K562 (cell line): ENCODE data around the gene PLEKHH2. TPM values are rescaled to one million over a fixed set of nuclear protein-coding genes. Genes with fewer than 3 reads are reported as not detected.

Experiments used
- ATAC-seq: fragments of 200-7000 bp; cut with Tn5 transposase; 3 replicates; pipeline ENCODE4 v1.9.1; 2020; ENCODE audit warnings: moderate library complexity
- BruUV-seq: library from RNA; stranded (reverse); fragments of 400-500 nt; replicated peaks from 2 replicates; lab custom pipeline; 2021; lab: Mats Ljungman, UMichigan
- CTCF ChIA-PET: fragments of 300-600 bp; formaldehyde crosslinking; extraction: SDS; loops from one replicate; lab custom pipeline; 2021; ENCODE audit warnings: low intra/inter-chr PET ratio; lab: Yijun Ruan, JAX
- POLR2A ChIA-PET: fragments of 300-600, 350-650 bp; sonication (Branson Sonifier 250); formaldehyde crosslinking; extraction: SDS; loops from one replicate; lab custom pipeline; 2021; ENCODE audit warnings: antibody characterized with exemption, inconsistent platforms; lab: Yijun Ruan, JAX
- DNase-seq, 4 experiments: peaks; one replicate each; pipeline versions ENCODE4 v3.0.0 to v3.0.0-alpha.2; 2011 to 2018; ENCODE audit warnings: low spot score in 3 of 4, mixed read lengths in 3 of 4; ENCODE audit errors: extremely low read depth in 1 of 4
- FAIRE-seq: peaks from 2 replicates; lab custom pipeline; 2011; peaks lifted over from hg19 to GRCh38; lab: Jason Lieb, UNC
- H2AFZ ChIP-seq: 2 replicates; pipeline ENCODE4 v1.6.0; 2011; ENCODE audit warnings: low read depth, low read length, control low read depth, inconsistent platforms
- H3K27ac ChIP-seq: fragments of 200-600 bp; 3 replicates; pipeline ENCODE4 v1.8.0; 2011; ENCODE audit warnings: low read depth, mild to moderate bottlenecking, control low read depth, inconsistent platforms, low read length, moderate library complexity, mixed read lengths; ENCODE audit errors: extremely low read depth
- H3K27me3 ChIP-seq, 2 experiments: fragments of 300-600 bp in 1 of 2; 2 replicates in 1 of 2; 3 replicates in 1 of 2; pipeline versions ENCODE4 v1.6.0 to v1.8.0; 2011; ENCODE audit warnings: inconsistent platforms in 2 of 2, low read length in 2 of 2, mild to moderate bottlenecking in 1 of 2, mixed read lengths in 1 of 2, moderate library complexity in 1 of 2; ENCODE audit not compliant: control insufficient read depth in 2 of 2, insufficient read depth in 2 of 2
- H3K36me3 ChIP-seq: fragments of 300-600 bp; 3 replicates; pipeline ENCODE4 v1.8.0; 2011; ENCODE audit warnings: mild to moderate bottlenecking, low read length, inconsistent platforms; ENCODE audit not compliant: control insufficient read depth, insufficient read depth
- H3K4me1 ChIP-seq, 2 experiments: fragments of 200-600 bp in 1 of 2; replicated peaks in 1 of 2; 2 replicates in 1 of 2; 3 replicates in 1 of 2; pipeline versions ENCODE4 v1.5.1 to v1.8.0; 2011; ENCODE audit warnings: inconsistent platforms in 2 of 2, low read length in 2 of 2, mild to moderate bottlenecking in 1 of 2, mixed read lengths in 1 of 2, moderate library complexity in 1 of 2; ENCODE audit not compliant: control insufficient read depth in 2 of 2, insufficient read depth in 2 of 2
- H3K4me2 ChIP-seq: 2 replicates; pipeline ENCODE4 v1.6.1; 2011; ENCODE audit warnings: low read length, control low read depth, inconsistent platforms, mixed read lengths; ENCODE audit not compliant: insufficient read depth
- H3K4me3 ChIP-seq: fragments of 200-600 bp; sonication (generic), shearing (Covaris generic); 2 replicates; pipeline ENCODE4 v1.5.1; 2016; ENCODE audit warnings: control low read depth, inconsistent platforms
- H3K79me2 ChIP-seq: fragments of 200-600 bp; 3 replicates; pipeline ENCODE4 v1.8.0; 2011; ENCODE audit warnings: low read length, inconsistent platforms; ENCODE audit not compliant: control insufficient read depth, insufficient read depth
- H3K9ac ChIP-seq, 2 experiments: 2 replicates each; pipeline versions ENCODE4 v1.6.0 to v1.6.1; 2011; ENCODE audit warnings: low read depth in 2 of 2, low read length in 2 of 2, control low read depth in 1 of 2, inconsistent platforms in 1 of 2, mild to moderate bottlenecking in 1 of 2, mixed read lengths in 1 of 2; ENCODE audit not compliant: insufficient read depth in 1 of 2
- H3K9me1 ChIP-seq: one replicate; pipeline ENCODE4 v1.6.0; 2011; ENCODE audit warnings: inconsistent platforms, mild to moderate bottlenecking, low read length, moderate library complexity; ENCODE audit not compliant: control insufficient read depth, insufficient read depth
- H3K9me3 ChIP-seq: replicated peaks from 2 replicates; pipeline ENCODE4 v1.5.1; 2011; ENCODE audit warnings: low read depth, low read length, inconsistent platforms; ENCODE audit not compliant: control insufficient read depth, insufficient read depth
- H4K20me1 ChIP-seq: replicated peaks from 2 replicates; pipeline ENCODE4 v1.6.1; 2011; ENCODE audit warnings: low read length, inconsistent platforms, mixed read lengths; ENCODE audit not compliant: control insufficient read depth, insufficient read depth
- FOXA3 ChIP-seq, 2 experiments: fragments of 450-650 bp in 1 of 2; sonication (generic) in 1 of 2; formaldehyde crosslinking; IDR thresholded peaks in 1 of 2; conservative IDR thresholded peaks in 1 of 2; 2 replicates each; pipeline versions ENCODE4 v1.4.0 to v1.8.0; 2020 to 2022; ENCODE audit warnings: mild to moderate bottlenecking in 2 of 2, missing genetic modification reagents in 1 of 2
- FOXJ3 ChIP-seq: sonication (generic); formaldehyde crosslinking; IDR thresholded peaks from 2 replicates; pipeline ENCODE4 v1.4.0; 2020; ENCODE audit warnings: mild to moderate bottlenecking, missing genetic modification reagents
- HMG20B ChIP-seq: fragments of 250-450 bp; sonication (Bioruptor Pico); IDR thresholded peaks from 2 replicates; pipeline ENCODE4 v1.5.0; 2021; ENCODE audit warnings: mild to moderate bottlenecking
- PHB2 ChIP-seq: fragments of 450-650 bp; IDR thresholded peaks from 2 replicates; pipeline ENCODE4 v1.6.1; 2017; ENCODE audit warnings: low read depth
- SETDB1 ChIP-seq: IDR thresholded peaks from one replicate; pipeline ENCODE4 v1.6.1; 2012; ENCODE audit warnings: low read length, control low read depth, inconsistent platforms
- SMAD3 ChIP-seq: fragments of 450-650 bp; formaldehyde crosslinking; conservative IDR thresholded peaks from 2 replicates; pipeline ENCODE4 v1.4.0; 2020; ENCODE audit warnings: mild to moderate bottlenecking
- STAG1 ChIP-seq: sonication (generic); formaldehyde crosslinking; IDR thresholded peaks from 2 replicates; pipeline ENCODE4 v1.5.0; 2020; ENCODE audit warnings: missing genetic modification reagents, borderline replicate concordance
- ZNF324 ChIP-seq: fragments of 250-450 bp; sonication (Bioruptor Pico); IDR thresholded peaks from 2 replicates; pipeline ENCODE4 v1.4.0; 2020; ENCODE audit warnings: mild to moderate bottlenecking
- WGBS: fragments of 100-300 bp; shearing (Covaris generic); methylation state at CpG from one replicate; pipeline ENCODE4 v1.1.6; 2016; ENCODE audit warnings: low coverage, mixed read lengths; ENCODE audit not compliant: insufficient coverage; ENCODE audit errors: missing lambda C conversion rate; 5-methylcytosine and 5-hydroxymethylcytosine counted together
- in situ Hi-C: fragments of 300-500 bp; cut with MboI; formaldehyde crosslinking; loops from 4 replicates; pipeline ENCODE4 v1.15.0; 2018; ENCODE audit warnings: inconsistent platforms, mixed read lengths
- intact Hi-C: fragments of 100-400 bp; cut with micrococcal nuclease; formaldehyde crosslinking; loops from 2 replicates; pipeline ENCODE4 v1.14.2; 2022
- polyA plus RNA-seq, 8 experiments: library from polyadenylated mRNA; depleted of rRNA in 4 of 8; stranded (reverse) in 5 of 8; unstranded in 3 of 8; fragments of >200 nt; fragmentation: Nextera tagmentation in 2 of 8; fragmentation: Illumina TruSeq in 1 of 8; extraction: Ambion mirVana in 2 of 8; extraction: Trizol in 1 of 8; gene quantifications; 2 replicates each; pipeline versions ENCODE4 v1.2.1 to v1.2.3, GENCODE V29; 2011 to 2014; ENCODE audit warnings: inconsistent platforms in 1 of 8, missing spikeins in 1 of 8
- total RNA-seq, 7 experiments: library from RNA; depleted of rRNA in 6 of 7; stranded (reverse); fragments of >200 nt in 6 of 7; fragmentation: Illumina TruSeq in 2 of 7; extraction: Trizol in 2 of 7; gene quantifications; 2 replicates each; pipeline versions ENCODE4 v1.2.1 to v1.2.3, GENCODE V29; 2011 to 2021; ENCODE audit warnings: low replicate concordance in 1 of 7
- TF ChIP-seq, protein P1 (sequence below): fragments of 450-650 bp; formaldehyde crosslinking; IDR thresholded peaks from 2 replicates; pipeline ENCODE4 v1.4.0; 2022; ENCODE audit warnings: mild to moderate bottlenecking, moderate library complexity
- TF ChIP-seq, protein P2 (sequence below), 2 experiments: fragments of 150-350 bp in 1 of 2; IDR thresholded peaks; 2 replicates each; pipeline ENCODE4 v1.6.1; 2012 to 2016; ENCODE audit warnings: low read depth in 2 of 2, low read length in 2 of 2, mild to moderate bottlenecking in 1 of 2, moderate library complexity in 1 of 2
- TF ChIP-seq, protein P3 (sequence below): fragments of 250-450 bp; sonication (Bioruptor Pico); IDR thresholded peaks from 2 replicates; pipeline ENCODE4 v1.8.0; 2022; ENCODE audit warnings: inconsistent platforms, mild to moderate bottlenecking, moderate library complexity, borderline replicate concordance
- TF ChIP-seq, protein P4 (sequence below): fragments of 450-650 bp; conservative IDR thresholded peaks from 2 replicates; pipeline ENCODE4 v1.6.1; 2016; ENCODE audit warnings: missing genetic modification characterization, low read depth, mild to moderate bottlenecking, missing compliant biosample characterization, moderate library complexity
- TF ChIP-seq, protein P5 (sequence below): sonication (generic); formaldehyde crosslinking; IDR thresholded peaks from 2 replicates; pipeline ENCODE4 v1.8.1; 2022; ENCODE audit warnings: missing genetic modification reagents

The PLEKHH2 gene
- total and polyA plus RNA-seq, 9 of the 15 experiments (the other 6 are each of a cell fraction or from before 2014, with no cell fraction given), result 0.77 to 13.5 (median 2.7) TPM

DNA sequence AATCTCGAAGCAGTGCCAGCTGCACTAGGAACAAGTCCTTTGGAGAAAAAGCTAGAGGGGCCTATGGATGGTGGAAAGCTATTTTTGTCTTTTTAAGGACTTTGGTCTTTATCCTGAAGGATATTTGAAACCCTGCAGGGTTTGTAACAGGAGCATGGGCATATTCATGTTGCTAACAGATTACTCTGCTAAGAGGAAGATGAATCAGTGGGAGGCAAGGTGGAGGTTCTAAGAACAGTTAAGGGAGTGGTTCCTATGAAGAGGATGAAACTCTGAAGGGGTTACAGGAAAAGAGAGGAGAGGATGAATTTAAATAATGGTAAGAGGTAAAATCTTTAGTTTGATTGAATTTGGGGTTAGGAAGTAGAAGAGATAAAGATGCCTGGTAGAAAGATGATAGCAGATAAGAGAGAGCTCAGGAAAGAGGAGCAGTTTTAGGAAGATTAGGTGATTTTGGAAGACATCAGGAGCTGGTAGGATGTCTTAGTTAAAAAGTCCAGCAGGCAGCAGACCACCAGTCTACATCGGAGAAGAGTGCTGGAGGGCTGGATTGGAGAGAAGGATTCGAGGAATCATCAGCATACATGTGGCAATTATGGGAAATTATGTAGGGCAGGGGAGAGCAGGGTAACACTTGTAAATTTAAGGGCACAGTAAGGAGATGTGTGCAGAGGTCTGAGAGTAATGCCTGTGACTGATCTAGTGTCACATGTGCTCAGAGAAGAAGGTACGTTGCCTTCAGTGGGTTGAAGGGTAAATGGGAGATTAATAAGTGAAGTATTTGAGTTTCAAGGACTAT is 78.4 kb downstream of the PLEKHH2 start:
- Histone ChIP-seq H3K4me2 (no peak overlapping the region), H3K4me3 (no peak overlapping the region), H3K27ac (no peak overlapping the region), H3K27me3 (no peaks in the 10 kb centered on the region), H3K79me2 (no peaks in the 10 kb centered on the region), H4K20me1 (no peaks in the 10 kb centered on the region), H3K9me3 (no peaks in the 10 kb centered on the region), H3K4me1 (peaks cover 2 to 8% of the 10 kb centered on the region in 2 experiments; a peak in 3 of 5 replicates), H3K9me1 (no peaks in the 10 kb centered on the region), H2AFZ (no peak overlapping the region), H3K36me3 (no peaks in the 10 kb centered on the region), H3K9ac (no peak overlapping the region)
- ChIA-PET CTCF (no interaction called here), POLR2A (interaction anchor here (0.7 to 1.0 kb wide), 2 partner anchors 8 to 10 kb away, joined by 4 to 5 read pairs; no protein-coding TSS in a partner anchor)
- intact Hi-C loops, result no loop called here
- peak in 1 of 4 experiments; percentile 23 for DNase-seq
- FAIRE-seq, result no peak
- BruUV-seq, result no TSS peak
- WGBS, result 22% methylated on average over 4 of the region's 4 CpGs
- in situ Hi-C loops, result no loop called here
- ATAC-seq, result peak; percentile 57
- no peak for TF ChIP-seq HMG20B (CRISPR knock-in tag)
- TF ChIP-seq, protein P1, sequence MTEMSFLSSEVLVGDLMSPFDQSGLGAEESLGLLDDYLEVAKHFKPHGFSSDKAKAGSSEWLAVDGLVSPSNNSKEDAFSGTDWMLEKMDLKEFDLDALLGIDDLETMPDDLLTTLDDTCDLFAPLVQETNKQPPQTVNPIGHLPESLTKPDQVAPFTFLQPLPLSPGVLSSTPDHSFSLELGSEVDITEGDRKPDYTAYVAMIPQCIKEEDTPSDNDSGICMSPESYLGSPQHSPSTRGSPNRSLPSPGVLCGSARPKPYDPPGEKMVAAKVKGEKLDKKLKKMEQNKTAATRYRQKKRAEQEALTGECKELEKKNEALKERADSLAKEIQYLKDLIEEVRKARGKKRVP (CRISPR knock-in tag), result no peak
- no peak for TF ChIP-seq PHB2
- no peak for TF ChIP-seq SMAD3 (CRISPR knock-in tag)
- TF ChIP-seq, protein P2, sequence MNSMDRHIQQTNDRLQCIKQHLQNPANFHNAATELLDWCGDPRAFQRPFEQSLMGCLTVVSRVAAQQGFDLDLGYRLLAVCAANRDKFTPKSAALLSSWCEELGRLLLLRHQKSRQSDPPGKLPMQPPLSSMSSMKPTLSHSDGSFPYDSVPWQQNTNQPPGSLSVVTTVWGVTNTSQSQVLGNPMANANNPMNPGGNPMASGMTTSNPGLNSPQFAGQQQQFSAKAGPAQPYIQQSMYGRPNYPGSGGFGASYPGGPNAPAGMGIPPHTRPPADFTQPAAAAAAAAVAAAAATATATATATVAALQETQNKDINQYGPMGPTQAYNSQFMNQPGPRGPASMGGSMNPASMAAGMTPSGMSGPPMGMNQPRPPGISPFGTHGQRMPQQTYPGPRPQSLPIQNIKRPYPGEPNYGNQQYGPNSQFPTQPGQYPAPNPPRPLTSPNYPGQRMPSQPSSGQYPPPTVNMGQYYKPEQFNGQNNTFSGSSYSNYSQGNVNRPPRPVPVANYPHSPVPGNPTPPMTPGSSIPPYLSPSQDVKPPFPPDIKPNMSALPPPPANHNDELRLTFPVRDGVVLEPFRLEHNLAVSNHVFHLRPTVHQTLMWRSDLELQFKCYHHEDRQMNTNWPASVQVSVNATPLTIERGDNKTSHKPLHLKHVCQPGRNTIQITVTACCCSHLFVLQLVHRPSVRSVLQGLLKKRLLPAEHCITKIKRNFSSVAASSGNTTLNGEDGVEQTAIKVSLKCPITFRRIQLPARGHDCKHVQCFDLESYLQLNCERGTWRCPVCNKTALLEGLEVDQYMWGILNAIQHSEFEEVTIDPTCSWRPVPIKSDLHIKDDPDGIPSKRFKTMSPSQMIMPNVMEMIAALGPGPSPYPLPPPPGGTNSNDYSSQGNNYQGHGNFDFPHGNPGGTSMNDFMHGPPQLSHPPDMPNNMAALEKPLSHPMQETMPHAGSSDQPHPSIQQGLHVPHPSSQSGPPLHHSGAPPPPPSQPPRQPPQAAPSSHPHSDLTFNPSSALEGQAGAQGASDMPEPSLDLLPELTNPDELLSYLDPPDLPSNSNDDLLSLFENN (IDR thresholded peaks at IDR 0.05; ENCODE audit: low read depth in 2 of 2, low read length in 2 of 2), result no peak
- TF ChIP-seq SETDB1, result no peak
- TF ChIP-seq STAG1 (CRISPR knock-in tag), result no peak
- no peak for TF ChIP-seq FOXA3 (CRISPR knock-in tag; conservative IDR thresholded peaks at IDR 0.05 in 1 of 2, IDR thresholded peaks at IDR 0.05 in 1 of 2)
- TF ChIP-seq, protein P3, sequence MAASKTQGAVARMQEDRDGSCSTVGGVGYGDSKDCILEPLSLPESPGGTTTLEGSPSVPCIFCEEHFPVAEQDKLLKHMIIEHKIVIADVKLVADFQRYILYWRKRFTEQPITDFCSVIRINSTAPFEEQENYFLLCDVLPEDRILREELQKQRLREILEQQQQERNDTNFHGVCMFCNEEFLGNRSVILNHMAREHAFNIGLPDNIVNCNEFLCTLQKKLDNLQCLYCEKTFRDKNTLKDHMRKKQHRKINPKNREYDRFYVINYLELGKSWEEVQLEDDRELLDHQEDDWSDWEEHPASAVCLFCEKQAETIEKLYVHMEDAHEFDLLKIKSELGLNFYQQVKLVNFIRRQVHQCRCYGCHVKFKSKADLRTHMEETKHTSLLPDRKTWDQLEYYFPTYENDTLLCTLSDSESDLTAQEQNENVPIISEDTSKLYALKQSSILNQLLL (CRISPR knock-in tag), result no peak
- TF ChIP-seq, protein P4, sequence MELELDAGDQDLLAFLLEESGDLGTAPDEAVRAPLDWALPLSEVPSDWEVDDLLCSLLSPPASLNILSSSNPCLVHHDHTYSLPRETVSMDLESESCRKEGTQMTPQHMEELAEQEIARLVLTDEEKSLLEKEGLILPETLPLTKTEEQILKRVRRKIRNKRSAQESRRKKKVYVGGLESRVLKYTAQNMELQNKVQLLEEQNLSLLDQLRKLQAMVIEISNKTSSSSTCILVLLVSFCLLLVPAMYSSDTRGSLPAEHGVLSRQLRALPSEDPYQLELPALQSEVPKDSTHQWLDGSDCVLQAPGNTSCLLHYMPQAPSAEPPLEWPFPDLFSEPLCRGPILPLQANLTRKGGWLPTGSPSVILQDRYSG (tag), result no peak
- TF ChIP-seq, protein P5, sequence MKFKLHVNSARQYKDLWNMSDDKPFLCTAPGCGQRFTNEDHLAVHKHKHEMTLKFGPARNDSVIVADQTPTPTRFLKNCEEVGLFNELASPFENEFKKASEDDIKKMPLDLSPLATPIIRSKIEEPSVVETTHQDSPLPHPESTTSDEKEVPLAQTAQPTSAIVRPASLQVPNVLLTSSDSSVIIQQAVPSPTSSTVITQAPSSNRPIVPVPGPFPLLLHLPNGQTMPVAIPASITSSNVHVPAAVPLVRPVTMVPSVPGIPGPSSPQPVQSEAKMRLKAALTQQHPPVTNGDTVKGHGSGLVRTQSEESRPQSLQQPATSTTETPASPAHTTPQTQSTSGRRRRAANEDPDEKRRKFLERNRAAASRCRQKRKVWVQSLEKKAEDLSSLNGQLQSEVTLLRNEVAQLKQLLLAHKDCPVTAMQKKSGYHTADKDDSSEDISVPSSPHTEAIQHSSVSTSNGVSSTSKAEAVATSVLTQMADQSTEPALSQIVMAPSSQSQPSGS (CRISPR knock-in tag), result no peak
- no peak for TF ChIP-seq ZNF324
- TF ChIP-seq FOXJ3 (CRISPR knock-in tag), result no peak
